GM12878 (cell line): Measurements from ENCODE around the gene ANO9. TPM values are rescaled to one million over a fixed set of nuclear protein-coding genes. Genes with fewer than 3 reads are reported as not detected.
A peak's percentile ranks its signal among the peaks of the same experiment; 100 is the strongest.

Source experiments
- ATAC-seq: fragments of 200-7000 bp; cut with Tn5 transposase; 3 replicates; pipeline ENCODE4 v1.9.1; 2020; ENCODE audit warnings: mild to moderate bottlenecking, moderate library complexity
- BruUV-seq: library from RNA; stranded (reverse); fragments of 400-500 nt; replicated peaks from 2 replicates; lab custom pipeline; 2021; lab: Mats Ljungman, UMichigan
- CTCF ChIA-PET: fragments of 300-600 bp; sonication (Branson Sonifier 250); formaldehyde crosslinking; extraction: SDS; loops from one replicate; lab custom pipeline; 2021; ENCODE audit warnings: inconsistent platforms; lab: Yijun Ruan, JAX
- POLR2A ChIA-PET: fragments of 350-600 bp; formaldehyde crosslinking; extraction: SDS; loops from one replicate; lab custom pipeline; 2021; ENCODE audit warnings: inconsistent platforms; lab: Charles Lee
- RAD21 ChIA-PET: fragments of 300-600 bp; sonication (Branson Sonifier 250); formaldehyde crosslinking; loops from one replicate; lab custom pipeline; 2023; ENCODE audit warnings: antibody characterized with exemption; ENCODE audit not compliant: unreplicated experiment; lab: Charles Lee
- SMC1A ChIA-PET: fragments of 300-600 bp; sonication (Branson Sonifier 250); formaldehyde crosslinking; loops from one replicate; lab custom pipeline; 2023; ENCODE audit not compliant: unreplicated experiment, uncharacterized antibody; lab: Charles Lee
- DNase-seq: peaks from one replicate; pipeline ENCODE4 v3.0.0-alpha.2; 2011; ENCODE audit warnings: low read depth, low spot score
- FAIRE-seq: peaks from 3 replicates; lab custom pipeline; 2011; peaks lifted over from hg19 to GRCh38; lab: Jason Lieb, UNC
- H2AFZ ChIP-seq: 2 replicates; pipeline ENCODE4 v1.6.0; 2011; ENCODE audit warnings: low read depth, low read length, control low read depth; ENCODE audit not compliant: control insufficient read depth
- H3K27ac ChIP-seq: 2 replicates; pipeline ENCODE4 v1.5.1; 2011; ENCODE audit warnings: control low read depth; ENCODE audit not compliant: control insufficient read depth, insufficient read depth
- H3K27me3 ChIP-seq, 2 experiments: replicated peaks in 1 of 2; 2 replicates each; pipeline versions ENCODE4 v1.6.0 to v1.6.1; 2011; ENCODE audit warnings: low read length in 1 of 2; ENCODE audit not compliant: control insufficient read depth in 2 of 2, insufficient read depth in 2 of 2
- H3K36me3 ChIP-seq, 2 experiments: 2 replicates each; pipeline ENCODE4 v1.5.1; 2011; ENCODE audit warnings: low read length in 1 of 2; ENCODE audit not compliant: control insufficient read depth in 2 of 2, insufficient read depth in 2 of 2
- H3K4me1 ChIP-seq: 2 replicates; pipeline ENCODE4 v1.6.1; 2011; ENCODE audit warnings: mild to moderate bottlenecking, low read length, moderate library complexity, mixed read lengths; ENCODE audit not compliant: control insufficient read depth, insufficient read depth
- H3K4me2 ChIP-seq: 2 replicates; pipeline ENCODE4 v1.6.0; 2011; ENCODE audit warnings: control low read depth; ENCODE audit not compliant: control insufficient read depth, insufficient read depth
- H3K4me3 ChIP-seq: fragments of 200-600 bp; sonication (generic); 2 replicates; pipeline ENCODE4 v1.5.1; 2016
- H3K79me2 ChIP-seq: 2 replicates; pipeline ENCODE4 v1.6.0; 2011; ENCODE audit warnings: low read length; ENCODE audit not compliant: control insufficient read depth, insufficient read depth
- H3K9ac ChIP-seq: 2 replicates; pipeline ENCODE4 v1.8.0; 2011; ENCODE audit warnings: low read length, control low read depth, mixed read lengths; ENCODE audit not compliant: control insufficient read depth, insufficient read depth
- H3K9me3 ChIP-seq: replicated peaks from 3 replicates; pipeline ENCODE4 v1.5.1; 2011; ENCODE audit warnings: mild to moderate bottlenecking, low read length; ENCODE audit not compliant: control insufficient read depth, insufficient read depth
- H4K20me1 ChIP-seq: 2 replicates; pipeline ENCODE4 v1.6.0; 2011; ENCODE audit not compliant: control insufficient read depth, insufficient read depth
- TBL1XR1 ChIP-seq: IDR thresholded peaks from 2 replicates; pipeline ENCODE4 v1.6.1; 2012; ENCODE audit warnings: low read depth, low read length, improper control_type of control experiment
- ZNF207 ChIP-seq: fragments of 450-650 bp; IDR thresholded peaks from 2 replicates; pipeline ENCODE4 v1.6.1; 2014; ENCODE audit warnings: antibody characterized with exemption, mild to moderate bottlenecking, borderline replicate concordance
- WGBS: methylation state at CpG from one replicate; pipeline ENCODE4 v1.1.6; 2016; ENCODE audit warnings: low lambda C conversion rate; ENCODE audit not compliant: insufficient replicate concordance, insufficient coverage; ENCODE audit errors: missing lambda C conversion rate; 5-methylcytosine and 5-hydroxymethylcytosine counted together
- in situ Hi-C: fragments of 300-500 bp; cut with MboI; formaldehyde crosslinking; loops from 9 replicates; pipeline ENCODE4 v1.14.3; 2018; ENCODE audit warnings: mixed read lengths
- intact Hi-C: fragments of 100-400 bp; cut with micrococcal nuclease; formaldehyde crosslinking; loops from one replicate; pipeline ENCODE4 v1.14.2; 2022; ENCODE audit not compliant: unreplicated experiment
- polyA plus RNA-seq, 11 experiments: library from polyadenylated mRNA; depleted of rRNA in 4 of 11; unstranded in 6 of 11; stranded (reverse) in 5 of 11; fragments of >200 nt; fragmentation: Nextera tagmentation in 4 of 11; fragmentation: Illumina TruSeq in 1 of 11; extraction: Ambion mirVana in 4 of 11; extraction: Trizol in 1 of 11; gene quantifications; 1 replicate in 1 of 11; 2 replicates in 10 of 11; pipeline versions ENCODE4 v1.2.1 to v1.2.3, GENCODE V29; 2011 to 2016; ENCODE audit warnings: inconsistent platforms in 2 of 11, missing spikeins in 2 of 11, low read depth in 1 of 11
- total RNA-seq, 4 experiments: library from RNA; depleted of rRNA in 3 of 4; stranded (reverse); fragments of >200 nt in 3 of 4; fragmentation: Illumina TruSeq in 1 of 4; extraction: Trizol in 1 of 4; gene quantifications; 2 replicates each; pipeline versions ENCODE4 v1.2.1 to v1.2.3, GENCODE V29; 2013 to 2021
- TF ChIP-seq, protein P1 (sequence below): fragments of 450-650 bp; IDR thresholded peaks from 2 replicates; pipeline ENCODE4 v1.6.1; 2017; ENCODE audit warnings: borderline replicate concordance
- TF ChIP-seq, protein P2 (sequence below): fragments of 450-650 bp; IDR thresholded peaks from 2 replicates; pipeline ENCODE4 v1.6.1; 2017; ENCODE audit warnings: mild to moderate bottlenecking
- TF ChIP-seq, protein P3 (sequence below): IDR thresholded peaks from 2 replicates; pipeline ENCODE4 v1.6.1; 2011; ENCODE audit warnings: borderline replicate concordance, low read depth, mild to moderate bottlenecking, moderate library complexity, mixed read lengths, low read length; ENCODE audit not compliant: insufficient read depth; ENCODE audit errors: extremely low read length

Gene ANO9
- total and polyA plus RNA-seq, 10 of the 15 experiments (the other 5 are each of a cell fraction or from before 2014, with no cell fraction given) = 0.21 to 42.3 (median 12.0) TPM

DNA sequence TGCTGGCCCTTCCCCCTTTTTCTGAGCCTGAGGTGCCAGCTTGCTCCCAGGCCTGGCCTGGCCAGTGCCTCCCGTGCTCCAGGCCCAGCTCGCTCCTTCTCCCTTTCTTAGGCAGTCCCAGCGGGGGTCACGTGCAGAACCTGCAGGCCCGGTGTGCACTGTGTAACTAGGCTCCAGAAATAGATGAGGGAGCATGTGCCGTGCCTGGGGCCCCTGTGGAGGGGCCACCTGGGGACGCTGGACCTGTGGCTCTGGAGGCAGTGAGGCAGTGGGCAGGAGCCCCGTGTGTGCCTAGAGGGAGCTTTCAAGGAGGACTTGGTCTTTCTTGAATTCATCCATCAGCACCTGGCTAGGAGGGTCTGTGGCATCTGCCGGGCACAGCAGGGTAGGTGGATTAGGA is 19.8 kb upstream of the ANO9 start (continued):
- TF ChIP-seq, protein P1, sequence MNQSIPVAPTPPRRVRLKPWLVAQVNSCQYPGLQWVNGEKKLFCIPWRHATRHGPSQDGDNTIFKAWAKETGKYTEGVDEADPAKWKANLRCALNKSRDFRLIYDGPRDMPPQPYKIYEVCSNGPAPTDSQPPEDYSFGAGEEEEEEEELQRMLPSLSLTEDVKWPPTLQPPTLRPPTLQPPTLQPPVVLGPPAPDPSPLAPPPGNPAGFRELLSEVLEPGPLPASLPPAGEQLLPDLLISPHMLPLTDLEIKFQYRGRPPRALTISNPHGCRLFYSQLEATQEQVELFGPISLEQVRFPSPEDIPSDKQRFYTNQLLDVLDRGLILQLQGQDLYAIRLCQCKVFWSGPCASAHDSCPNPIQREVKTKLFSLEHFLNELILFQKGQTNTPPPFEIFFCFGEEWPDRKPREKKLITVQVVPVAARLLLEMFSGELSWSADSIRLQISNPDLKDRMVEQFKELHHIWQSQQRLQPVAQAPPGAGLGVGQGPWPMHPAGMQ = no peak
- TF ChIP-seq, protein P2, sequence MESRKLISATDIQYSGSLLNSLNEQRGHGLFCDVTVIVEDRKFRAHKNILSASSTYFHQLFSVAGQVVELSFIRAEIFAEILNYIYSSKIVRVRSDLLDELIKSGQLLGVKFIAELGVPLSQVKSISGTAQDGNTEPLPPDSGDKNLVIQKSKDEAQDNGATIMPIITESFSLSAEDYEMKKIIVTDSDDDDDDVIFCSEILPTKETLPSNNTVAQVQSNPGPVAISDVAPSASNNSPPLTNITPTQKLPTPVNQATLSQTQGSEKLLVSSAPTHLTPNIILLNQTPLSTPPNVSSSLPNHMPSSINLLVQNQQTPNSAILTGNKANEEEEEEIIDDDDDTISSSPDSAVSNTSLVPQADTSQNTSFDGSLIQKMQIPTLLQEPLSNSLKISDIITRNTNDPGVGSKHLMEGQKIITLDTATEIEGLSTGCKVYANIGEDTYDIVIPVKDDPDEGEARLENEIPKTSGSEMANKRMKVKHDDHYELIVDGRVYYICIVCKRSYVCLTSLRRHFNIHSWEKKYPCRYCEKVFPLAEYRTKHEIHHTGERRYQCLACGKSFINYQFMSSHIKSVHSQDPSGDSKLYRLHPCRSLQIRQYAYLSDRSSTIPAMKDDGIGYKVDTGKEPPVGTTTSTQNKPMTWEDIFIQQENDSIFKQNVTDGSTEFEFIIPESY = no peak
- no peak for TF ChIP-seq ZNF207

DNA sequence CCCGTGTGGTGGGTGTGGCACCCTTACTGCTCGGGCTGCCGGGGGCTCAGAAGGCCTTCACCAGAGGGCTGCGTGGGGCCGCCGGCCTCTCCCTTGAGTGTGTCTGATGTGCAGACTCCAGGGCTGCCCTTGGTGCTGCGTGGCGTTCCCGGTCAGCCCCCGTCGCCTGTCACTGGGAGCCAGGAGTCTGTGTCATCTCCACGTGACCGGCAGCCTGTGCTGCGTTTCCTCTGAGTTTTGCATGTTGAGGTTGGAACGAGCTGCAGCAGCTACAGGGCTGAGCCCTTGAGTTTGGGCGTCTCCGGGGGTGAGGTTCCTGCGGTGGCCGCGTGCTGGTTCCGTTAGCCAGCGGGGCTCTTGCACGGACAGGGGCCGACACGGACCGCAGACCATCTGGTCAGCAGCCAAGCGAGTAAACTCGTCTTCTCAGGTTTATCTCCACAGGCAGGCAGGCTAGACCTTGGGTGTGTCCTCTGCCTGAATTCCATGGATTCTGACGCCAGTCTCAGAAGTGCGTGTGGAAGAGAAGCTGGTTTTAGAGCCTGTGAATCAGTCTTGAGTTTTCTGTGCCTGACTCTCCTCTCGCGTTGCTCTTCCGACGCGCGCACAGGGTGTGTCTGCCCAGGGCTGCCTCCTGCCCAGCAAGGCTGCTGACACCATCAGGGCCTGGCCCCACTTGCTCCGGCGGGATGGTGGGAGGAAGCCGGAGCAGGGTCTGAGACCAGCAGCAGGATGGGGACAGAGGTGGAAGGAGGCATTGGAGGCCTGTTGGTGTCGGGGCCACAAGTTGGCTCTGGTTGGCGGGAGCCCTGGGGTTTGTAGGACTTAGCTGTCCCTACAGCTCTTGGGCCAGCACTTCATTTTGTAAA is 18.8 kb upstream of the ANO9 start:
- intact Hi-C loops = no loop called here
- DNase-seq = no peak
- BruUV-seq = no TSS peak
- SMC1A ChIA-PET = interaction anchor here (0.9 kb wide), 1 partner anchor 10 kb away, joined by 3 read pairs; no protein-coding TSS in a partner anchor
- H3K4me1 ChIP-seq = peaks cover 18% of the 10 kb centered on the region
- H3K36me3 ChIP-seq = peaks cover 0 to 3% of the 10 kb centered on the region in 2 experiments; a peak in 2 of 4 replicates
- H3K4me3 ChIP-seq = no peak overlapping the region
- no peak overlapping the region for H3K27ac ChIP-seq
- TF ChIP-seq, protein P3, sequence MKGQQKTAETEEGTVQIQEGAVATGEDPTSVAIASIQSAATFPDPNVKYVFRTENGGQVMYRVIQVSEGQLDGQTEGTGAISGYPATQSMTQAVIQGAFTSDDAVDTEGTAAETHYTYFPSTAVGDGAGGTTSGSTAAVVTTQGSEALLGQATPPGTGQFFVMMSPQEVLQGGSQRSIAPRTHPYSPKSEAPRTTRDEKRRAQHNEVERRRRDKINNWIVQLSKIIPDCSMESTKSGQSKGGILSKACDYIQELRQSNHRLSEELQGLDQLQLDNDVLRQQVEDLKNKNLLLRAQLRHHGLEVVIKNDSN = peak; percentile 34
- no peak for TF ChIP-seq TBL1XR1
- TF ChIP-seq, all 136 proteins: peak for 1
- 59% methylated on average over 41 of the region's 41 CpGs for WGBS
- Histone ChIP-seq H4K20me1 (no peaks in the 10 kb centered on the region), H3K79me2 (no peaks in the 10 kb centered on the region), H3K4me2 (no peak overlapping the region), H2AFZ (no peak overlapping the region), H3K27me3 (no peaks in the 10 kb centered on the region), H3K9ac (no peak overlapping the region), H3K9me3 (no peaks in the 10 kb centered on the region)
- ChIA-PET POLR2A (interaction anchor here (0.6 to 1.2 kb wide), 3 partner anchors 7 to 396 kb away, joined by 3 read pairs; no protein-coding TSS in a partner anchor), RAD21 (no interaction called here), CTCF (no interaction called here)
- no peak for ATAC-seq
- FAIRE-seq = no peak
- in situ Hi-C loops = no loop called here
